Mucosa of rectum (tissue), 2 donors: ENCODE data around the gene THTPA.

Source experiments
- H3K27ac ChIP-seq, 2 donors: one replicate each; pipeline ENCODE4 v1.7.0; 2013; ENCODE audit warnings: inconsistent platforms in 2 of 2, low read depth in 2 of 2, low read length in 2 of 2
- H3K27me3 ChIP-seq, 2 donors: one replicate each; pipeline ENCODE4 v1.7.0; 2013; ENCODE audit warnings: low read length in 2 of 2; ENCODE audit not compliant: control insufficient read depth in 2 of 2, insufficient read depth in 2 of 2
- H3K36me3 ChIP-seq, 2 donors: one replicate each; pipeline ENCODE4 v1.7.0; 2013; ENCODE audit warnings: low read length in 2 of 2; ENCODE audit not compliant: control insufficient read depth in 2 of 2, insufficient read depth in 2 of 2
- H3K4me1 ChIP-seq, 2 donors: one replicate each; pipeline ENCODE4 v1.7.0; 2013; ENCODE audit warnings: low read length in 2 of 2, mild to moderate bottlenecking in 1 of 2; ENCODE audit not compliant: control insufficient read depth in 2 of 2, insufficient read depth in 2 of 2
- H3K4me3 ChIP-seq, 2 donors: one replicate each; pipeline ENCODE4 v1.7.0; 2013; ENCODE audit warnings: low read length in 2 of 2
- H3K9ac ChIP-seq, 2 donors: one replicate each; pipeline ENCODE4 v1.7.0; 2013; ENCODE audit warnings: low read length in 2 of 2, low read depth in 1 of 2, mild to moderate bottlenecking in 1 of 2
- H3K9me3 ChIP-seq, 2 donors: one replicate each; pipeline ENCODE4 v1.7.0; 2013; ENCODE audit warnings: low read length in 2 of 2; ENCODE audit not compliant: control insufficient read depth in 2 of 2
- donor health status: healthy.
- donor health status: Normal muscosa, but diverticular disease.

Gene THTPA

DNA sequence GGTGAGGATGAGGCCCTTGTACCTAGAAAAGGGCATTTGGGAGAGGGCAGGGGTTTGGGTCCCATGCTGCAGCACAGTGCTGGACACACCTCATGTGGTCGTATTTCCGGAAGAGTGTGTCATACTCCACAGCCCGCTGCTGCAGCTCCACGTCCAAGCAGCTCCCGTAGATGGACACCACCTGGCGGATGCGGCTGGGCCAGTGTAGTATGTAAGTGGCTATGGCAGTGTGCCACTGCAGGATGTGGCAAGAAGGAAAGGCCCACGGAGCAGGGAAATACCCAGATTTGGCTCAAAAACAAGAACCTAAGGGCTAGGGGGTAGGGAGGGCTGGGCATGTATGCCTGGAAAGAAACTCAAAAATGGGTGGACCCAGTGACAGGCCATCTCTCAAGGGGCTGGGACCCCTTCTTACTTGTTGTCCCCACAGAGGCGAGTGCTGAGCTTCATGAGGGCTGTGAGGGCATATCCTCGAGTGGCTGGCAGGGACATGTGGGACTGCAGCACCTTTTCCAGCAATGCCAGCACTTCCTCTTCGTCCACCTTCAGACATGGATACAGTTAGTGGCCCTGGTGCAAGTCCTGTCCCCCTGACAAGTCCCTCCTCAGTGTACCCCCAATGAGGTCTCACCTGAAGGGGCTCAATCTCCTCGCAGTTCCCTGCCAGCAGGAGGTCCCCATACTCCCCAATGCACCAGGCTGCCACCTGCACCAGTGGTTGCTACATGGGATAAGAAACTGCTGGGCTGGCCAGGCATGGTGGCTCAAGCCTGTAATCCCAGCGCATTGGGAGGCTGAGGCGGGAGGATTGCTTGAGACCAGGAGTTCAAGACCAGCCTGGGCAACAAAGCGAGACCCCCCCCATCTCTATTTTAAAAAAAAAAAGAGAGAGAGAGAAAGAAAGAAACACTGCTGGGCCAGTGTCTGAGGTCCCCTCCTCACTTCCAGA is 6.1 kb downstream of the THTPA start:
- H3K9me3 ChIP-seq = no peaks in the 10 kb centered on the region
- no peaks in the 10 kb centered on the region for H3K27me3 ChIP-seq
- H3K4me3 ChIP-seq = no peak overlapping the region
- H3K27ac ChIP-seq = no peak overlapping the region
- H3K9ac ChIP-seq = no peak overlapping the region
- peaks cover 46 to 69% of the 10 kb centered on the region in 2 donors for H3K36me3 ChIP-seq
- H3K4me1 ChIP-seq = peaks cover 8% of the 10 kb centered on the region in 2 donors

GRCh38 chr14:23562822-23563472 is 6.9 kb downstream of the THTPA start:
- Histone ChIP-seq H3K27ac (no peak overlapping the region), H3K36me3 (peaks cover 46 to 69% of the 10 kb centered on the region in 2 donors), H3K9ac (no peak overlapping the region), H3K4me1 (peaks cover 8% of the 10 kb centered on the region in 2 donors), H3K4me3 (no peak overlapping the region), H3K9me3 (no peaks in the 10 kb centered on the region), H3K27me3 (no peaks in the 10 kb centered on the region)

GRCh38 chr14:23563473-23564180 is 7.6 kb downstream of the THTPA start:
- Histone ChIP-seq H3K9me3 (no peaks in the 10 kb centered on the region), H3K4me1 (peaks cover 12% of the 10 kb centered on the region in 2 donors), H3K9ac (no peak overlapping the region), H3K27ac (no peak overlapping the region), H3K27me3 (no peaks in the 10 kb centered on the region), H3K36me3 (peaks cover 46 to 67% of the 10 kb centered on the region in 2 donors), H3K4me3 (no peak overlapping the region)

- Histone ChIP-seq H3K36me3 (peaks cover 42 to 61% of the 10 kb centered on the region in 2 donors), H3K27ac (no peak overlapping the region), H3K4me1 (peaks cover 12 to 13% of the 10 kb centered on the region in 2 donors)
Observed at GRCh38 chr14:23564181-23564812, 8.2 kb downstream of the THTPA start.

DNA sequence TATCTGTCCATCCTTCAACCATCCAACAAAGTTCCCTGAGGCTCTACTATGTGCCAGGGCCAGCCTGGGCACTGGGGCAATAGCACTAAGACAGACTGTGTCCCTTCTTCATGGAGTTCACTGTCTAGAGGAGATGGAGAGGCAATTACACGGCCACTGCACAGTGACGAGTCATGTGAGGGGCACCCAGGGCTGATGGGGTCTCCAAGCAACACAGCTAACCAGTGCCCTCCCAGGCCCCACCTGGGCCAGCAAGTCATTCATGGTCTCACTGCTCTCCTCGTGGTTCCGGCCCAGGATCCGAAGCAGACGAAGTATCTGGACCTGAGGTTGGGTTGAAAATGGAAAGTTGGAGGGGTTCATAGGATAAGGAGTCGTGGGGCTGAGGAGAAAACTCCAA is 8.8 kb downstream of the THTPA start:
- Histone ChIP-seq H3K4me1 (peaks cover 12 to 15% of the 10 kb centered on the region in 2 donors), H3K9ac (no peak overlapping the region), H3K27ac (no peak overlapping the region), H3K9me3 (no peaks in the 10 kb centered on the region), H3K27me3 (no peaks in the 10 kb centered on the region), H3K4me3 (no peak overlapping the region), H3K36me3 (peaks cover 39 to 55% of the 10 kb centered on the region in 2 donors)

More at GRCh38 chr14:23564181-23564812, 8.2 kb downstream of the THTPA start:
- H3K9ac ChIP-seq = no peak overlapping the region
- H3K9me3 ChIP-seq = no peaks in the 10 kb centered on the region
- no peak overlapping the region for H3K4me3 ChIP-seq
- no peaks in the 10 kb centered on the region for H3K27me3 ChIP-seq

DNA sequence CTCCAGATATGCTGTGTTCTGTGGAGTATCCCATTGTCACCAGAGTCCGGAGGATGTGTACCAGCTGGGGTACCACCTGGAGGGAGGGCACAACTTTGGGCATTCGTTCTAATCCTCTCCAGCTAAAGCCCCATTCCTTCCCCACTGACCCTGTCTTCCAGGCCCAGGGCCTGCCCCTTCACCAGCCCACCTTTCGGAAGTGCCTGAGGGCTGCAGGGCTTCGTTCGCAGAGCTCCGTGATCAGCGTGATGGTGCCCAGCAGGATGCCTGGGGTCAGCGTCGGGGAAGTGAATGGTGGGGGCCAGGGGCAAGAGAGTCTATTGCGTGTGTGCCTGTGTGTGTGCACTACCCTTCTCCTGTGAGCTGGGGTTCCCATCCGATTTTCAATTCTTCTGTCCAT is 9.6 kb downstream of the THTPA start:
- H3K9me3 ChIP-seq = no peaks in the 10 kb centered on the region
- no peak overlapping the region for H3K9ac ChIP-seq
- H3K36me3 ChIP-seq = peaks cover 32 to 50% of the 10 kb centered on the region in 2 donors
- no peak overlapping the region for H3K4me3 ChIP-seq
- peaks cover 12 to 15% of the 10 kb centered on the region in 2 donors for H3K4me1 ChIP-seq
- no peak overlapping the region for H3K27ac ChIP-seq
- H3K27me3 ChIP-seq = no peaks in the 10 kb centered on the region

DNA sequence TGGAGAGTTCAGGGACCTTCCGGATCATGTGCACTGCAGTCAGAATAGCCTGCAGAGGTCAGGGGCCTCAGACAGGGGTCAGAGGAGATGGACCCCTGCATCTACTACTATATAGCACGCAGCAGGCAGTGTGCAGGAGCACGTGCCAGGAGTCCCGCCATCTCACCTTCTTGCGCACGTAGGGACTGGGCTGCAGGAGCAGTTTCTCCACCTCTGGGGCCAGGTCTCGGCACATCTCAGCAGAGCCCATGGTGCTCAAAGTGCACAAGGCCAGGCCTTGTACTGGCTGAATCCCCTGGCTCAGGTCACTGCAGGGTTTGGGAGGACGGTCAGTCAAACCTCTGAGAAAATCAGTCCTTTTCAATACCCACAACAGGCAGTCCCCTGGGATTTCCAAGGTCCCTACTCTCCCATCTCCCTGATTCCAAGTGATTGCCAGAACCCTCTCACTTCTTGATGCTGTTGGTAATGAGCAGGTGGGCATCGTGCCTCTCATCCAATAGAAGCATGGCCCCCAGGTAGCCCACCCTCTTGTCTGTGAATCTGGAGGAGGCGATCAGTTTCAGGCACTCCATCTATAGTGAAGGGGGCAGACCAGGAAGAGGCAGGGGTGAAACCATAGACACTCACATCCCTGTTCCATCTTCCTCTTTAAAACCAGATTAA is 10.2 kb downstream of the THTPA start:
- Histone ChIP-seq H3K36me3 (peaks cover 27 to 46% of the 10 kb centered on the region in 2 donors), H3K9me3 (no peaks in the 10 kb centered on the region), H3K27ac (no peak overlapping the region), H3K27me3 (no peaks in the 10 kb centered on the region), H3K4me1 (peaks cover 12 to 15% of the 10 kb centered on the region in 2 donors), H3K9ac (peak overlapping the region; percentile 81 to 84), H3K4me3 (peak overlapping the region; percentile 87 to 94)

GRCh38 chr14:23566778-23567185 is 10.7 kb downstream of the THTPA start:
- Histone ChIP-seq H3K4me3 (peak overlapping the region; percentile 87 to 94), H3K27ac (peak overlapping the region; percentile 82 to 88), H3K4me1 (peaks cover 15 to 16% of the 10 kb centered on the region in 2 donors), H3K27me3 (no peaks in the 10 kb centered on the region), H3K36me3 (peaks cover 24 to 41% of the 10 kb centered on the region in 2 donors), H3K9ac (peak overlapping the region; percentile 81 to 84), H3K9me3 (no peaks in the 10 kb centered on the region)
